Activated T-cell treated with anti-CD3 and anti-CD28 coated beads for 24 hours (primary cell): ENCODE measurements around the gene DNAH8.

ENCODE experiments used
- DNase-seq: peaks from one replicate; pipeline ENCODE4 v3.0.0-alpha.2; 2020; ENCODE audit warnings: low read depth

The DNAH8 gene

DNA sequence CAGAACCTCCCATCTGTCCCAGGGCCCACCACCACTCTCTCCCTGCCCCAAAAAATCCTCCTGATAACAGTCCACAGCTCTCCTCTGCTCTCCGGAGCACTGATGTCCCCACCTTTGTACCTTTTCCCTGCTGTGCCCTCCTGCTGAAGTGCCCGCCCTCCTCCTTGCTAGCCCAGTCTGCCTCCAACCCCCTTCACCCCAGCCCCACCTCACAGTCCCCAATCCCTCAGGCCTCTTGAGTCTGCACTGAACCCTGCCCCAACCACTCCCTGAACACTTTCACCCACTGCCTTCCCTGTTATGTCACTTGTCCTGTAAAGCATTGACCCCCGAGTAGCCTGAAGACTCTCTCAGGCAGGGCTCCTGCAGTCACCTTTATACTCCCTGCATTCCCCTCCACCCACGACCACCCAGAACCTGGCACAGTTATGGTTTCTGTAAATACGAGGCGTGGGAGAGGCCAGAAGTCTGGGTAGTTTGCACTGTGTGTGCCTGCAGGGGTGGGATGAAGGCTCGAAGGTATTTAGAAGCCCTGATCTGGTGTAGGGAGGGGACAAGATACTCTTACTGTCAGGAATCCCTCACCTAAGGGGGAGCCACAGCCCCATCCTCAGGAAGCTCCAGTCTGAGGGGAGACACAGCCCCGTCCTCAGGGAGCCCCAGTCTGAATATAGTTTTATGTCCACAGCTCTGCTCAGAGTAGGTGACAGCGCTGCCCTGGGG lies 338.9 kb downstream of the DNAH8 start:
- no peak for DNase-seq

DNA sequence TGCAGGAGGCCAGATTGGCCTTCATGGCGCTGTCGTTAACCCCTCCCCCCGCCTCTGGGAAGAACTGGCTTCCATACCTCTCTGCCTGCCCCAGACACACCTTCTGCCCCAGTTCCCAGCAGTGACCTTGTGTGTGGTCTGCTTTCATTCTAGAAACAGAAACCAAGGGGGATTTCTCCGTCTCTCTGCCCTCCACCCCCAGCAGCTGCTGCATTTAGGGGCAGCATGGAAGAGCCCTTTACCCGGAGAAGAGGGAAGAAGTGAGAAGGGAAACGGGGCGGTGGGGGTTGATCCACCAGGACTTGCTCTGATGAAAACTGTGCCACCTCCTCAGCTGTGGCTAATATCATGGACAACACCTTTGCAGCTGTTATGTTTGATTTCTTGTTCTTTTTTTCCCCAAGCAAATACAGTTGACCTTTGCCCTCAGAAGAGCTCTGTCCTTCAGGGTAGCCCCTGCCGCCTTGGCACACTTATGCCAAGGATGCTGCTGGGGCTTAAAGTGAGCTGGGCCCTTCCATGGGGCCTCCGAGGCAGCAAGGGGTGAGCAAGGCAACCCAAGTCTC lies 339.5 kb downstream of the DNAH8 start:
- no peak for DNase-seq

DNA sequence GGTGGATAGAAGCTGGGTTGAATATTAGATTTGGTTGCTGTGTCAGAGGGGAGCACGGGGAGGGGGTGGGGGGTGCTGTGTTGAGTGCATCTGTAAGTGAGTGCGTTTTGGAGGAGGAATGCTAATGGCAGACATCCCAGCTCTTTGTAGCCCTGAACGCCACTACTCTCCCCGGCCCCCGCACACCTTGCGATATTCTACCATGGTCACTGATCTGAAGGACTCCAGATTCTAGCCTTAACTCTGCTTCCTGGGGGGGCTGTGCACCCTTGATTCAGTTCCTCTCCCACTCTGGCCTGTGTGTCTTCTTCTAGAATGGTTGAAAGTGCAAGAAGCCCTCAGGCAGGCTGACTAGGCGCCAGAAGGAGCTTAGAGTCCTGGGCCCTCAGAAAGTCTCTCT lies 340.6 kb downstream of the DNAH8 start:
- DNase-seq, result no peak

DNA sequence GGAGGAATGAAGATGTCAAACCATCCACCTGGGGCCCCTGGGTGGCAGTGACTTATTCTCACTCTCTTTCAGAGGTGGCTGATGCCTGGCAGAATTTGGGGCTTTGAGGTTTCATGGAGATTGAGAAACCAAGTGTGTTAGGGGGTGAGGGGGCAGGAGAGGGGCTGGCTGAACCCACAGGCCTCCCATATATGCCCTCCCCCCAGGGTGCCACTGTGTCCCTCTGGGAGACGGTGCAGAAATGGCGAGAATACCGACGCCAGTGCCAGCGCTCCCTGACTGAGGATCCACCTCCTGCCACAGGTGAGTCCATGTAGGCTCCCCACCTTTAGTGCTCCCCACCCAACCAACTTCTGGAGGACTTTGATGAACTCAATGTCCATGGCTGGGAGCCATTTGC lies 341.1 kb downstream of the DNAH8 start:
- DNase-seq, result no peak

DNA sequence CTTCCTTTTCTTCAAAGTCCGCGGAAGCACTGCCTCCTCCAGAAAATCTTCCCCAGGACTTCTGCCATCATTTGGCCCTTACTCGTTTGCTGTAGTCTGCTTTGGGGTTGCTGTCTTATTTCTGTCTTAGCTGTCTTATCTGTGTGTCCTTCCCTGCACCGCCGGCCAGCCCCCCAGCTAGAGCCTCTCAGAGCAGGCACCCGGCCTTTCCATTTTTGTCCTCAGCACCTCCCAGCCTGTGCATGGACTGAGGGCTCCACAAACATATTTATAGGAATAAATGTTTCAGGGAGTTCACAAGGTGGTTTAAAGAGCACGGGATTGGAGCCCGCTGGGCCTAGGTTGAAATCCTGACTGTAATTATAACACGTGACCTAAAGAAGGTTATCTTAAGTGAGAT lies 341.6 kb downstream of the DNAH8 start:
- DNase-seq, result no peak

DNA sequence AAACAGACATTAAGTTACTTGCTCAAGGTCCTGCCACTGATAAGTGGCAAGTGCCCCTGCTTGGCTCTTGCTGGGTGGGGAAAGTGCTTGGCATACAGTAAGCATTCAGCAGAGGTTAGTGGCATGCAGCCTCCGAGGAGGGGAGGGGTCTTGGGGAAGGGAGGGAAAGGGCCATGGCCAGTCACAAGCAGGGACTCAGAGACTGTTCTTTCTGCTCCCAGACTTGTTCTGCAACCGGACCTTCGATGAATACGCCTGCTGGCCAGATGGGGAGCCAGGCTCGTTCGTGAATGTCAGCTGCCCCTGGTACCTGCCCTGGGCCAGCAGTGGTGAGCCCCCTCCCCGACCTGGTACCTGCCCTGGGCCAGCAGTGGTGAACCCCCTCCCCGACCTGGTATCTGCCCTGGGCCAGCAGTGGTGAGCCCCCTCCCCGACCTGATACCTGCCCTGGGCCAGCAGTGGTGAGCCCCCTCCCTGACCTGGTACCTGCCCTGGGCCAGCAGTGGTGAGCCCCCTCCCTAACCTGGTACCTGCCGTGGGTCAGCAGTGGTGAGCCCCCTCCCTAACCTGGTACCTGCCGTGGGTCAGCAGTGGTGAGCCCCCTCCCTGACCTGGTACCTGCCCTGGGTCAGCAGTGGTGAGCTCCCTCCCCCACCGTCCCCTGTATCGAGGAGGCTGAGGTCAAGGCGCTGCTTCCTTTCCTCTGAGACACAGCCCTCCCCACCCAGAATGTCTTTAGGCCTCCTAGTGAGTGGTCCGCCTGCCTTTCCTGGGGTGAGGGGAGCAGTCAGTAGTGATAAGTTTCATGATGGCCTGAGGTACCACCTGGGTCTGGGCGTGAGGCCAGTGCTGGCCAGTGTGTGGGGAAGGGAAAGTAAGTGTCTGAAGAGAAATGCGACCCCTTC lies 342.4 kb downstream of the DNAH8 start:
- no peak for DNase-seq

DNA sequence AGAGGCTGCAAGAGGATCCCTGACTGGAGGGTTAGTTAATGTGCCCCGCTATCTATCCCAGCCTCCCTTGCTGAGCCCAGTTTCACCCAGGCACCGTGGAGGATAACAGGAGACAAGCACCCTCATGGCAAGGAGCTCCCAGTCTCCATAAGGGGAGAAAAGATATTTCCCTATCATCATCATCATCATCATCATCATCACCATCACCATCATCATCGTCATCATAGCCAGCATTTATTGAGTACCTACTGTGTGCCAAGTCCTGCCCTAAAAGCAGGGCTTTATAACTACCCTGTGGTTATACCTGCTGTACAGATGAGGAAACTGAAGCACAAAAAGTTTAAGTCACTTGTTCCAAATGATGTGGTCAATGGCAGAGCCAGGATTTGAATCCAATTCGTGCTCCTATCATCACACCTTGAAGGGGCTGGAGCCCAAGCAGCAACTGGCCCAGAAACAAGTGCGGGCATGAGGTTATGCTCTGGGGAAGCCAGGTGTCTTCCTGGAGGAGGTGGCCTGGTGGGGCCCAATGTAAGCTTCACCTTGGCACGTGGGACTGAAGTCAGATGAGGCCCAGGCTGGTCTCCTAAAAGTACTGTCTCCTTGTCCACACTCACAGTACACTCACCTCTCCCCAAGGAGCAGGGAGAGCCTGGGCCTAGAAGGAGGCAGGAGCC lies 343.5 kb downstream of the DNAH8 start:
- no peak for DNase-seq

DNA sequence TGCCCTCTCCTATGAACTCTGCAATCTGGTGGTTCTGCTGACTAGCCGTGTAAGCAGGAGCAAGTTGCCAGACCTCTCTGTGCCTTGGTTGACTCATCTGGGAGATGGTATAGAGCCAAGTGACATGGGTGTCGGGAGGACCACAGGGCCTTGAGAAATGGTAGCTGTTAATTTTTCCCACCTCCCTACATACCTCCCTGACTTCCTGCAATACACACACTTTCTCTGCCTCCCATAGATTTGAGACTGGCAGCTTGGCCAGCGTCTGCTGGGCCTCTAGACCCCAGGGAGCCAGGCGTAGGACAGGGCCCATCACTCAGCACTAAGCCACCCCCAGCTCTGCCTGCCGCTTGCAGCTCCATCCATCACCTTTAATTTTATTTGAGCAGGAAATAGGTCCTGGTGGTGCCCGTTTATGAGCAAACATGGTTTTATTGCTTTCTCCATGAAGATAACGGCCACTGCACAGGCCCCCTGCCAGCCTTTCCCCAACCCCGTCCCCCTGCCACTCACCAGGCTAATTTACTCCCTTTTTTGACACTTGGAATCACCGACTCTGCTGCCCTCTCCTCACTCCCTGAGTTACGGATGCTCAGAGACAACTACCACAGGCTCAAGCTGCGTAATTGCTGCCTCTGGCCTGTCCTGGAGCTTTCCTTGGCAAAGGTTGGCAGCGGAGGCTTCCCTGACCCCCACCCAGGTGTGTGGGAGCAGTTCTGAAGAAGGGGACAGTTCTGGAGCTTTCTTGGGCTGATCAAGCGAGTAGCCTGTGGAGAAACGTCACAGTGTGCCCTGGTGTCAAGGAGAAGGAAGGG lies 344.6 kb downstream of the DNAH8 start:
- DNase-seq, result no peak

DNA sequence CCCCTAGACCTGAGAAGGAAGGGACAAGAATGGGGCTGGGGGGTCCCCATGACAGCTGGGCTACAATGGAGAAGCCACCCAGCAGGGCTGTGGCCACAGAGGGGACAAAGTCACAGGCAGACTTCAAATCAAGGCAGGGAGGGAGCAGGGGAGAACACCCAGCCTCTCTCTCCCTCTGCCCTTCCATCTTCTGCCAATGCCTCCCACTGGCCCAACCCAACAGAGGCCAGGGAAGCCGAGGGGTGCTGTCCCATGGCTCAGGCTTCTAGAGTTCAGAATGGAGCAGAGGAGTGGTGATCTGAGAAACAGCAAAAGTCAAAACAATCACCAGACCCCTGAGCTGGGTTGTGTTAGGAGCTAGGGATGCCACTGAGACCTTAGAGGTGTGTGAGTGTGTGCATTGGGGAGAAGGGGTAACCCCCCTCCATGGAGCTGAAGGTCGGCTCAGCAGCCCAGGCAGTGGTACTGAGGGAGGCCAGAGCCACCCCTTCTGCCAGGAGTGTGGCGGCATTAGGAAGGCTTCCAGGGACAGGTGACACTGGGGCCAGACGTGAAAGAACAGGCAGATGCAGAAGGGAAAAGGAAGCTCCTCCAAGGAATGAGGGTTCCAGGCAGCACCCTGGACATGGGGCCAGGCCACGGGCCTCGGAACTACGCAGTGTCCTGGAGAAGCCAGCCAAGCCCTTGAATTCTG lies 345.5 kb downstream of the DNAH8 start:
- DNase-seq, result no peak

DNA sequence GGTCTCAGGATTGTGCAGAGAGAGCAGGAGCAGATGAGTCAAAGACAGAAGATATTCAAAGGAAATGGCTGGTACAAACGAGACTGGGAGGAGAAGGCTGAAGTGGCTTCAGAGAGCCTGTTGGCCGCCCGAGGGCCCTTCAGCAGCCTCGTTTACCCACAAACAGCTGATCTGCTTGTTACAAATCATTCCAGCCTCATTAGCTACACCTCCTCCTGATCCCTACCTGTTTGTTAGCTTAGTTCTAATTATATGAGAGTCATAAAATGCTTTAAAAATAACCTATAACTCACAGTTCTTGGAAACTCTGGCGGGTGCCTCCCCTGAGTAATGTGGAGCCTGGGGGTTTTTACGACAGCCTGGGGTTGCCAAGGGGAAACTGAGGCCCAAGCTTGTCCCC lies 346.1 kb downstream of the DNAH8 start:
- no peak for DNase-seq

DNA sequence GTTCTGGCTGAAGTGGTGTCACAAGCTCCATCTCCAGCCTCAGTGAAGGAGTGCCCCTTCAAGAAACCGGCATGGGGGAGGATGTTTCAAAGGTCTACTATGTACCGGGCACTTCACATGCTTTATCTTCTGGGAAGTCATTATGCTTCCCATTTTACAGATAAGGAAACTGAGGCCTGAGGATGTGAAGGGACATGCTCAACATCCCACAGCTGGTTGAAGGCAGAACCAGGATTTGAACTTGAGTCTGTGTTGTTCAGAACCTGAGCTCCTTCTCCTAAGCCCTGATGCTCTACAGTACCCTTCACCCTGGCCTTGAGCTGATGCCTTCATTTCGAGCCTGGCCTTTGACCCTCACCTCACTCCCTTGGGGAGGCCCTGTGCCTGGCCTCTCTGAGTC lies 346.5 kb downstream of the DNAH8 start:
- no peak for DNase-seq

DNA sequence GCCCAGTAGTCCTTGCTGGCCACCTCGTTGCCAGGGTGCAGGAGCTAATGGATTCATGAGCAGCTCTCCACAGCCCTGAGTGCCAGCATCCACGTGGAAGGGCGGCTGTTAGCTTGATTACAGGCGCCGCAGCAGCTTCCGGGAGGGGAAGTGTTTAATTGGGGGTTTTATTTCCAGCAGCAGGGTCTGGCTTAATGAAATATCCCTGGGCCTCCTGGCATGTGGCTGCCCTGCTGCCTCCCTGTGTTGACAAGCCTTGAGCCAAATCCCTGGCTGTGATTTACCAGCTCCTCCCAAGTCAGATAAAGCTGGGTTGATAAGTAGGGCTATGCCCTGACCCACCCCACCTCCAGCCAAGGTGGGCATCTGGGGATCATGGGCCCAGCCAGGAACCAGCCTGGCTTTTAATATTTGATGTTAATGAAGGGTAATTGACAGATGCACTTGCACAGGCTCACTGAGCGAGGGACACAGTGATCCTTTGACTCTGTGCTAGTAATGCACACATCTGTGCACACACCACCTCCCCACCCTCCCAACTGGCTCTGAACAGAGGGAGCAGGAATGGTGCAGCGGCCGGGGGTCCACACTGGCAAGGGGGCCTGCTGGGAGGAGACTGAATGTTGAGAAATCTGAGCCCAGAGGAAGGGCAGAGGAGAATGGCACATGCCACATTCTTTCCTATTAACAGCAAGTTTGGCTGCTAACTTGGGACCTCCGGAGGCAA lies 347.1 kb downstream of the DNAH8 start:
- DNase-seq, result no peak

DNA sequence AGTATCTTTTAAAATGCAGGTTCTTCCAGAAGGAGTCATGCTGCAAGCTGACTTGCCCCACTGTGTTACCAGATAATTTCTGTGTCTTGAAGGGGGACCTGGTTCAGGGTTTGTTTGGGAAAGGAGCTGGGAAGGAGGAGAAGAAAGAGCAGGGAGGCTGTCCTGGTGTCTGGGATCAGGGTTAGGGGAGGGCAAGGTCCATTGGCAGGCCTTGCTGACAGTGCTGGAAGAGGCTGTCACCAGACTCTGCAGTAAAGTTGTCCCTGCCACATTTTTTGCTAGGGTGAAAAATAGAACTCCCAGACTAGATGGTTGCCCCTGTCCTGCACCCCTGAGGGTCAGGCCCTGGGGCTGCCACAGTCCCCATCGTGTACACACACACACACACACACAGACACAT lies 348.4 kb downstream of the DNAH8 start:
- no peak for DNase-seq

DNA sequence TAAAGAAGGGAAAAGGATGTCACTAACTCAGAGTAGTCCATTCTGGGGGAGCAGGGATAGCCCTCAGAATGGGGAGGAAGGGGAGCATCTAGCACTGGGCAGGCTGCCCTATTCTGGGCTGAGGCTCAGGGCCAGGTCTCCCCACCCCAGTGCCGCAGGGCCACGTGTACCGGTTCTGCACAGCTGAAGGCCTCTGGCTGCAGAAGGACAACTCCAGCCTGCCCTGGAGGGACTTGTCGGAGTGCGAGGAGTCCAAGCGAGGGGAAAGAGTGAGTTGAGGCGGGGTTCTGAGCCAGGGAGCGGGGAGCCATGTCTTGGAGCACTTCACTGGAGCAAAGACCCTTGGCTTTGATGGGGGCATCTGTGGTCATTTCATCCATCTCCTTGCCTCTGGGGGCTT lies 350.4 kb downstream of the DNAH8 start:
- DNase-seq, result no peak

DNA sequence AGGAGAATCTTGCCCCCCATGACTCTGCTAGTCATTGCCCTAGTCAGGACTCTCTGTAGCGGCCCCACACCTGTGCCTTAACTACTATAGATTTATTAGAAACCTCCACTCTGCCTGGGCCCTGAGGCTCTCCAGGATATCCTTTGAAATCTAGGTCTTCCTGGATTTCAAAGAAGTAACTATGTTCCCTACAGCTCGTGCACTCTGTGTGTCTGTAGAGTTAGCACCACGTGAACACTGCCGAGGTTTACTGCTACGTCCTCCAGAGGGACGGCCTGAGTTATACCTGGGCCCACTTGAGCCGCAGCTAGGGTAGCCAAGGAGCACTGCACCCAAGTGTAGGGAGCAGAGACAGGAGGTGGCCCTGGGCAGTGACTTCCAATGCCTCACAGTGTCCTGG lies 353.3 kb downstream of the DNAH8 start:
- DNase-seq, result no peak

DNA sequence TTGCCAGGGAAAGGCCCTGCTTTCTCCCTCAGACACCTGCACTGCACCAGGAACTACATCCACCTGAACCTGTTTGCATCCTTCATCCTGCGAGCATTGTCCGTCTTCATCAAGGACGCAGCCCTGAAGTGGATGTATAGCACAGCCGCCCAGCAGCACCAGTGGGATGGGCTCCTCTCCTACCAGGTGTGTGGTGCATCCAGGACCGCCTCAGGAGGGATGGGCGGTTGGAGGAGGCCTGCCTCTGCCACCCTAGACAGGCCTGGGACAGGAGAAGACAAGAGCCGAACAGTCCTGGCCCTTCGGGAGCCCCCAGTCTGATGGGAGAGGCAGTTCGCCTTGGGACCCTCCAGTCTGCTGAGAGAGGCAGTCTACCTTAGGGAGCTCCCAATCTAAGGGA lies 357.7 kb downstream of the DNAH8 start:
- DNase-seq, result no peak

DNA sequence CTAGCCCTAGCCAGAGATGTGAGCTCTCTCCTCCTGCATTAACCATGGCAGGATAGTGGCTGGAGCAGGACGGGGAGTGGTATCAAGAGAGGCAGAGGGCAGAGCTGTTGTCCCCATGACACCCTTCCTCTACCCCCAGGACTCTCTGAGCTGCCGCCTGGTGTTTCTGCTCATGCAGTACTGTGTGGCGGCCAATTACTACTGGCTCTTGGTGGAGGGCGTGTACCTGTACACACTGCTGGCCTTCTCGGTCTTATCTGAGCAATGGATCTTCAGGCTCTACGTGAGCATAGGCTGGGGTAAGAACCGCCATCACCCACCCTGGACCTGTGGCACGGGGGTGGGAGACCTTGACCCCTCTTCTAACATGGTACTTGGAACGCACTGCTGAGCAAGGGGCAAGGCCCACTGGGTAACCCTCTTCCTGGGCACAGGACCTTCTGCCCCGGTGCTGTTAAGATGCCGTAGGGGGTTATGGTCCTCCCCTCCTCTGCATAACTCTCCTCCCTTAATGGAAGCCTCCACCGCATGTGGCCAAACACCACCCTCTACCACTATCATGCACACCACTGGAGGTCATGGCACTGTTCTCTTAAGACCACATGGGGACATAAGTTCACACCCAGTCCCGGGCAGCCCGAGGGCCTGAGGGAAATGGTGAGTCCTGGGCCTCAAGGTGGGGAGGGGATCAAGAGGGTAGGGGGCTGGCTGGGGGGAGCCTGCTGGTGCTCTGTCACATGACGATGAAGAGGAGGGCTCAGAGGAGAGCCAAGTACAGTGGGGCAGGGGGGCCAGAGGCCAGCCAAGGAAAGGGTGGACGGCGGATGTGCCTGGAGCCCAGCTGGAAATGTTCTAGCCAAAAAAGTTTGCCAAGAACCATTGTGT lies 358.6 kb downstream of the DNAH8 start:
- no peak for DNase-seq

DNA sequence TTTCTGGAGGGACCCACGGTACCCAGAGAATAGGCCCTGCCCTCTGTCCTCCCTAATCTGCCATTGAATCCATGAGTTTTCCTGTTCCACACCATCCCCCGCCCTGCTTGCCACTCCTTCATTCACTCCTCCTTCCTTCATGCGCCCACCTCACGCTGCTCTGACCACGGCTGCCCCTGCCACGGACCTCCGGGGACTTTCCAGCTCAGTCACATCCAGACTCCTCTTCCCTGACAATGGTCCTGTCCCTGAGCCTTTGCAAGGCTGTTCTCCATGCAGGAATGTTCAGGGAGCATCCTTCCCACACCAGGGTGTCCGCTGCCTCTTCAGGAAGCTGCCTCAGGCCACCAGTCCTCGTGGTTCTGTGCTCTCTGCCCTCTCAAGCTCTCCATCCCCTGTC lies 359.4 kb downstream of the DNAH8 start:
- DNase-seq, result no peak

DNA sequence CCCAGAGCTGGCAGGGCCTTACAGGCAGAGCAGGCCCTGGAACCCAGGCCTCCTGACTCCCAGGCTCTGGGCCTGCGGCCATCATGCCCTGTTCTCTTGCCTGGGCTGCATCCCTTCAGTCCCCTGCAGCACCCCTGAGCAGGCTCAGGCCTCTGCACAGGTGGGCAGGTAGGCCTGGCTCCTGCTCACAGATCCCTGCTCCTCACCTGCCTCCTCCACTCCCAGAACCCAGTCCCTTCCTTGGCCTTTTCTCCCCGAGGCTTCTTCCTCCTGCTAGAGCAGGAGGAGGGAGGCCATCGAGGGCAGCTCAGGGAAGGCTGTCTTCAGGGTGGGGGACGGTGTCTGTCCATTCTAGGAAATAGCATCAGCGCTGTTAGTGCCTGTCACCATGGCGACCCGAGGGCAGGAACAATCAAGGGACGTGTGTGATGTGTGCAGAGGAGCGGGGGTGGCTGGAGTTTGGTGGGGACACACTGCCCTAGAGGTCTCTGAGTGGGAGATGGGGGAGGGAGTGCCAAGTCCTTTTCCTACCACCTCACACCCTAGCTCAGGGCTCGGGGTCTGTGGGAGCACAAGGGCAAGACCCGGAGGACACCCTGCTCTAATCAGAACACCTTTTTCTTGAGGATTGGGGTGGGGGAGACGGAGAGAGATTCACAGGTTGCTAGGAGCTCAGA lies 360.0 kb downstream of the DNAH8 start:
- DNase-seq, result no peak
